Stomach (tissue), 4 donors: ENCODE results near the gene IRF6.

ENCODE experiments used
- CTCF ChIP-seq, 7 experiments: fragments of 450-650 bp in 4 of 7; fragments of 200-600 bp in 3 of 7; sonication (generic) in 3 of 7; IDR thresholded peaks; one replicate each; pipeline ENCODE4 v1.5.1; 2016 to 2019; ENCODE audit warnings: antibody characterized with exemption in 7 of 7, control low read depth in 2 of 7, mild to moderate bottlenecking in 1 of 7
- EP300 ChIP-seq: sonication (generic); formaldehyde crosslinking; IDR thresholded peaks from one replicate; pipeline ENCODE4 v1.6.1; 2017; ENCODE audit warnings: antibody characterized with exemption

DNA sequence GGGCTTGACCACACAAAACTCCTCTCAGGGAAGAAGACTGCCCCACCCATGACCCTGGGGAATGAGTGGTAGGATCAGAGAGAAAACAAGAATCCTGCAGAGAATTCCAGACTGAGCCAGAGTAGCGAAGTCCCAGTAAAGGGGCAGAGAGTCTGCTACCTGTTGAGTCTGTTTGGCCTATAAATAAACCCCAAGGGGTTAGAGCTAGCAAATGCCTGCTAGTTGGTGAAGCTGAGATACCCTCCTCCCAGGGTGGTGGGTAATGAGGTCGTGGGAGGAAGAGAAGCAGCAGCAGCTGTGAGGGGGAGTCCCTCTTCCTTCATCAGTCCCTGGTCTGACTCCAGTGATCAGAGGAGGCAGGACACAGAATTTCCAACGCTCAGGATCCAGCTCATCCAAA is 47.5 kb downstream of the IRF6 start:
- TF ChIP-seq EP300 (no peak), CTCF (IDR thresholded peaks at IDR 0.05) (no peak)
